ENCODE results near the gene KAZN. TPM values are rescaled to one million over a fixed set of nuclear protein-coding genes. Genes with fewer than 3 reads are reported as not detected.

Gene KAZN
- polyA plus RNA-seq, 4 donors: 3.0 to 39.5 (median 4.4) TPM

DNA sequence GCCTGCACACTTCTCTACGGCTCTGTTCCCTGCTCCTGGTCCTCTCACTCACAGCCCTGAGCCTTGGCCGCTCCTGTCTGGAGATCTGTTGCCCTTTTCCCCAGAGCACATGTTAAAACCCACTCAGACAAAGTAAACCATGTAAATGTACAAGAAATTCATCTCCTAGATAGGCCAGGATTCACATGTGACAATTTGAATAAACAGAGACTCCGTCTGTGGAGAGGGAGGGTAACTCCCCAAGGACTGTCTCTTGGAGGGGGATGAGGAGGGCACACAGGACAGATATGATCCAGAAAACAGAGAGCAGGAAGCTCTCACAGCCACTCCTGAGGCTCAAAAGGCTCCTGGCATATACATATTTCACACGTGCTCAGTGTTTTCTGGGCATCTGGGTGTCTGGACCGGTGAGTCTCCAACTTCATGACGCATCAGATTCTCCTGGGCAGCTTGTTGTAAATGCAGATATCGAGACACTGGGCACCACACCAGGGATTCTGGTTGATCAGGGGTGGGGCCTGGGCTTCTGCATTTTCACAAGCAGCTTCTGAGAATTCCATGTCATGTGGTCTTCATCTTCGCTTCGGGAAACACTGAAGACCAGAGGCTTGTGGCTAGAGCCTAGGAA, 6.4 kb upstream of the KAZN start:
- Histone ChIP-seq H3K36me3 (ENCODE audit: control insufficient read depth in 3 of 3, insufficient read depth in 2 of 3, low read depth in 1 of 3, low read length in 3 of 3) (no peaks in the 10 kb centered on the region), H3K9me3 (ENCODE audit: control insufficient read depth in 2 of 2, insufficient read depth in 1 of 2, low read depth in 1 of 2, low read length in 1 of 2) (no peaks in the 10 kb centered on the region), H3K4me3 (ENCODE audit: low read depth in 1 of 3, low read length in 3 of 3) (no peak overlapping the region), H3K27me3 (ENCODE audit: control insufficient read depth in 3 of 3, insufficient read depth in 3 of 3, low read length in 3 of 3) (peaks cover 2 to 5% (median 3%) of the 10 kb centered on the region in 3 donors), H3K27ac (ENCODE audit: low read depth in 1 of 3, low read length in 2 of 3) (no peak overlapping the region), H3K4me1 (ENCODE audit: control insufficient read depth in 3 of 3, insufficient read depth in 2 of 3, low read depth in 1 of 3, low read length in 2 of 3) (no peaks in the 10 kb centered on the region)
- FAIRE-seq (no peak), DNase-seq (no peak)
- WGBS, 3 donors: 72 to 87% (median 78%) methylated on average over 9 of the region's 9 CpGs

DNA sequence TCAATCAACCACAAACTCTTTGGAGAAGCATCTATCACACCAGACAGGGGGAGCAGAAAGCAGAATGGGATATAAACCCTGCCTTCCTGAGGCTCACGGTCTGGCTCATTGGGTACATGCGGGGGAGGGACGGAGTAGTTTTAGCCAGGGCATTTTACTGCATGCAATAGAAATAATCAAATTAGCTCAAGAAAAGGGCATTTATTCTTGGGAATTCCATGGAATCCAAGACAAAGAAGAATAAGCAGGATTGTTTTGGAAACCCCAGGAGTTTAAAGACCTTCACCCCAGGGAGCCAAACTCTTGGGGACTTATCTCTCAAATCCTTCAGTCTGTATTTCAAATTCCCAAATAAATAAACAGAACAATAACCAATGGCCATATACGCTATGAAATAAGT, 5.2 kb upstream of the KAZN start:
- peaks cover 0 to 3% (median 0%) of the 10 kb centered on the region in 3 donors for H3K4me1 ChIP-seq (ENCODE audit: control insufficient read depth in 3 of 3, insufficient read depth in 2 of 3, low read depth in 1 of 3, low read length in 2 of 3)
- FAIRE-seq: no peak
- DNase-seq: no peak
- H3K4me3 ChIP-seq (ENCODE audit: low read depth in 1 of 3, low read length in 3 of 3): no peak overlapping the region
- no peaks in the 10 kb centered on the region for H3K9me3 ChIP-seq (ENCODE audit: control insufficient read depth in 2 of 2, insufficient read depth in 1 of 2, low read depth in 1 of 2, low read length in 1 of 2)
- WGBS, 3 donors: 71 to 89% (median 74%) methylated on average over 4 of the region's 4 CpGs
- no peak overlapping the region for H3K27ac ChIP-seq (ENCODE audit: low read depth in 1 of 3, low read length in 2 of 3)
- peaks cover 2 to 13% (median 9%) of the 10 kb centered on the region in 3 donors for H3K27me3 ChIP-seq (ENCODE audit: control insufficient read depth in 3 of 3, insufficient read depth in 3 of 3, low read length in 3 of 3)
- H3K36me3 ChIP-seq (ENCODE audit: control insufficient read depth in 3 of 3, insufficient read depth in 2 of 3, low read depth in 1 of 3, low read length in 3 of 3): no peaks in the 10 kb centered on the region

DNA sequence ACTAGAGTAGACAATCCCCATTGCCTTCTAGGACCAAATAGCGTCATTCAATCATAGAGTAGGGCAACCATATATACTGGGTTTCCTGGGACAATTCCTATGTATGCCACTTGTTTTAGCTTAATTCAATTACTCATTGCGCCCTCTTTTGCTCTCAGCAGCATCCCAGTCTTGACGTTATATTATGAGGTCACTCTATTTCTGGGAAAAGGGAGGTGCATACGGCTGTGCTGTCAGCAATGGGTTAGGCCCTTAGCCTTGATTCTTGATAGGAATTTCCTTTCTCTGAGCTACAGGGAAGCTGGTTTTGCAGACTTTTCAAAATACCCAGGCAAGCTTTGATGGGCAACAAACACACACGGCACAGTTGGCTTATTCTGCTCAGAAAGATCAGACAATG, 4.4 kb upstream of the KAZN start:
- no peak for FAIRE-seq
- no peaks in the 10 kb centered on the region for H3K36me3 ChIP-seq (ENCODE audit: control insufficient read depth in 3 of 3, insufficient read depth in 2 of 3, low read depth in 1 of 3, low read length in 3 of 3)
- 74 to 82% (median 77%) methylated on average over 5 of the region's 5 CpGs for WGBS, 3 donors
- H3K27ac ChIP-seq (ENCODE audit: low read depth in 1 of 3, low read length in 2 of 3): no peak overlapping the region
- peaks cover 0 to 3% (median 0%) of the 10 kb centered on the region in 3 donors for H3K4me1 ChIP-seq (ENCODE audit: control insufficient read depth in 3 of 3, insufficient read depth in 2 of 3, low read depth in 1 of 3, low read length in 2 of 3)
- H3K9me3 ChIP-seq (ENCODE audit: control insufficient read depth in 2 of 2, insufficient read depth in 1 of 2, low read depth in 1 of 2, low read length in 1 of 2): no peaks in the 10 kb centered on the region
- DNase-seq: no peak
- no peak overlapping the region for H3K4me3 ChIP-seq (ENCODE audit: low read depth in 1 of 3, low read length in 3 of 3)
- peaks cover 6 to 13% (median 10%) of the 10 kb centered on the region in 3 donors for H3K27me3 ChIP-seq (ENCODE audit: control insufficient read depth in 3 of 3, insufficient read depth in 3 of 3, low read length in 3 of 3)

DNA sequence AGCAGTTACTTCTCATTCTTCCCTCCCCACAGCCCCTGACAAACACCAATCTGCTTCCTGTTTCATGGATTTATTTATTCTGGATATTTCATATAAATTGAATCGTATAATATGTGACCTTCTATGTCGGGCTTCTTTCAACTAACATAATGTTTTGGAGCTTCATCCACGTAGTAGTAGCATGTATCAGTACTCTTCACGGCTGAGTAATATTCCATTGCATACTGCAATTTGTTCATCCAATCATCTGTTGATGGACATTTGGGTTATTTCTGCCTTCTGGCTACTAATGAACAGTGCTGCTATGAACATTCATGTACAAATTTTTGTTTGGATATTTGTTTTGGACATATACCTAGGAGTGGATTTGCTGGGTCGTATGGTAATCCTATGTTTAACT, 1.9 kb upstream of the KAZN start:
- Histone ChIP-seq H3K27ac (ENCODE audit: low read depth in 1 of 3, low read length in 2 of 3) (no peak overlapping the region), H3K9me3 (ENCODE audit: control insufficient read depth in 2 of 2, insufficient read depth in 1 of 2, low read depth in 1 of 2, low read length in 1 of 2) (no peaks in the 10 kb centered on the region), H3K4me1 (ENCODE audit: control insufficient read depth in 3 of 3, insufficient read depth in 2 of 3, low read depth in 1 of 3, low read length in 2 of 3) (peaks cover 0 to 3% (median 0%) of the 10 kb centered on the region in 3 donors), H3K36me3 (ENCODE audit: control insufficient read depth in 3 of 3, insufficient read depth in 2 of 3, low read depth in 1 of 3, low read length in 3 of 3) (no peaks in the 10 kb centered on the region), H3K27me3 (ENCODE audit: control insufficient read depth in 3 of 3, insufficient read depth in 3 of 3, low read length in 3 of 3) (peaks cover 5 to 30% (median 21%) of the 10 kb centered on the region in 3 donors), H3K4me3 (ENCODE audit: low read depth in 1 of 3, low read length in 3 of 3) (no peak overlapping the region)
- 81 to 89% (median 86%) methylated on average over 5 of the region's 5 CpGs for WGBS, 3 donors
- no peak for DNase-seq
- no peak for FAIRE-seq

DNA sequence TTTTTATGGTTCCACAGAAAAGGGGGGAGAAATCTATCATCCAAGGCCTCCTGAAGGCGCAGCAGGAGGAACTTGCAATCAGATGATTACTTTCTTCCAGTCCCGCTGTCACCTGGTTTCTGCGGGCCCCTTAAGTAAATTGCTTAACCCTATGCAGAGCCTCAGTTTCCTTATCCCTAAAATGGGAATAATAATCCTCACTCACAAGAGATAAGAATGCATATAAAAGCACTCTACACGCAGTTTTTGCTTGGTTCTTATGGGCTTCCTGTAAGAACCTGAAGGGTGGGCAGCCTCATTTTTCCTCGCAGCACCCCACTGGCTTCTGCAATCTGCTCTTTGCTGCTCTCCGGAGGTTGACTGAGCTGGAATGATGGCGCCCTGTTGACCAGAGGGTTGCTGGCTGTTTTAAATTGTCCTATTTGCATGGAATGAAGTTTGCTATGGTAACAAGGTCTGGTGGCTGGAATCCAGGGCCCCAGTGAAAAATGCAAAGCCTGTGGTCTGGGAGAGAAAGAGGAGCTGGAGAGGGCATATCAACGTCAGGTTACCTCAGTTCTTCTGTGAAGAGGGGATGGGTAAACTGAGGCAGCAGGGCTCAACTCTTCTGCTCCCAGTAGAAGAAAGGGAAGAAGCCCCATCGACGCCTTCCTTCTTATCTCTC, 1.0 kb upstream of the KAZN start:
- Histone ChIP-seq H3K27ac (ENCODE audit: low read depth in 1 of 3, low read length in 2 of 3) (no peak overlapping the region), H3K9me3 (ENCODE audit: control insufficient read depth in 2 of 2, insufficient read depth in 1 of 2, low read depth in 1 of 2, low read length in 1 of 2) (no peaks in the 10 kb centered on the region), H3K27me3 (ENCODE audit: control insufficient read depth in 3 of 3, insufficient read depth in 3 of 3, low read length in 3 of 3) (peaks cover 4 to 30% (median 21%) of the 10 kb centered on the region in 3 donors), H3K36me3 (ENCODE audit: control insufficient read depth in 3 of 3, insufficient read depth in 2 of 3, low read depth in 1 of 3, low read length in 3 of 3) (no peaks in the 10 kb centered on the region), H3K4me1 (ENCODE audit: control insufficient read depth in 3 of 3, insufficient read depth in 2 of 3, low read depth in 1 of 3, low read length in 2 of 3) (peaks cover 0 to 3% (median 0%) of the 10 kb centered on the region in 3 donors), H3K4me3 (ENCODE audit: low read depth in 1 of 3, low read length in 3 of 3) (peak overlapping the region in 1 of 3 donors; percentile 59)
- WGBS, 3 donors: 52 to 59% (median 55%) methylated on average over 10 of the region's 10 CpGs
- no peak for FAIRE-seq
- peak in 1 of 2 donors; percentile 16 for DNase-seq

DNA sequence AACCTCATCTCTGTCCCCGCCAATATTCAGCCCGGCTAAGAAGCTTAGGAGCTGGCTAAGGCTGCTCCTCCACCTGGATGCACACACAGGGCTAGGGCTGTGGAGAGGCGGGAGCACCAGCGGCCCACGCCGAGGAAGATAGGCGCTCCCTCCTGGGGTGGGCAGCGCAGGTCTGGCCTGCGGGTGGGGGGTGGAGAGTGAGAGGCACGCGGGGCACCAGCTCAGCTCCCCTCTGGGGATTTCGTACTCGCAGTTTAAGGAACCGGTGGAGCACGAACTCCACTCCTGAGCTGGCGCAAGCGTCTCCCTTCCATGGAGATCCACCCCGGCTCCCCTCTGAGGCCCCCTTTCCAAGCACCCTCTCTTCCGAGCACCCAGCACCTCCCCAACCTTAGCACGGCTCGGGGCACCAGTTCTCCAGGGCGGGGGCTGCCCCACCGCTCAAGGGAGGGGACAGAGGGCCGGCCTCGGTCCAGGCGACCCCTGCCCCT, 433 bp upstream of the KAZN start:
- peaks cover 0 to 3% (median 0%) of the 10 kb centered on the region in 3 donors for H3K4me1 ChIP-seq (ENCODE audit: control insufficient read depth in 3 of 3, insufficient read depth in 2 of 3, low read depth in 1 of 3, low read length in 2 of 3)
- no peaks in the 10 kb centered on the region for H3K36me3 ChIP-seq (ENCODE audit: control insufficient read depth in 3 of 3, insufficient read depth in 2 of 3, low read depth in 1 of 3, low read length in 3 of 3)
- no peaks in the 10 kb centered on the region for H3K9me3 ChIP-seq (ENCODE audit: control insufficient read depth in 2 of 2, insufficient read depth in 1 of 2, low read depth in 1 of 2, low read length in 1 of 2)
- H3K27ac ChIP-seq (ENCODE audit: low read depth in 1 of 3, low read length in 2 of 3): no peak overlapping the region
- peaks cover 4 to 30% (median 19%) of the 10 kb centered on the region in 3 donors for H3K27me3 ChIP-seq (ENCODE audit: control insufficient read depth in 3 of 3, insufficient read depth in 3 of 3, low read length in 3 of 3)
- H3K4me3 ChIP-seq (ENCODE audit: low read depth in 1 of 3, low read length in 3 of 3): peak overlapping the region; percentile 17 to 59 (median 21)
- peak in 1 of 2 donors; percentile 16 for DNase-seq
- 3 to 5% (median 4%) methylated on average over 20 to 26 of the region's 26 CpGs for WGBS, 3 donors
- FAIRE-seq: no peak

DNA sequence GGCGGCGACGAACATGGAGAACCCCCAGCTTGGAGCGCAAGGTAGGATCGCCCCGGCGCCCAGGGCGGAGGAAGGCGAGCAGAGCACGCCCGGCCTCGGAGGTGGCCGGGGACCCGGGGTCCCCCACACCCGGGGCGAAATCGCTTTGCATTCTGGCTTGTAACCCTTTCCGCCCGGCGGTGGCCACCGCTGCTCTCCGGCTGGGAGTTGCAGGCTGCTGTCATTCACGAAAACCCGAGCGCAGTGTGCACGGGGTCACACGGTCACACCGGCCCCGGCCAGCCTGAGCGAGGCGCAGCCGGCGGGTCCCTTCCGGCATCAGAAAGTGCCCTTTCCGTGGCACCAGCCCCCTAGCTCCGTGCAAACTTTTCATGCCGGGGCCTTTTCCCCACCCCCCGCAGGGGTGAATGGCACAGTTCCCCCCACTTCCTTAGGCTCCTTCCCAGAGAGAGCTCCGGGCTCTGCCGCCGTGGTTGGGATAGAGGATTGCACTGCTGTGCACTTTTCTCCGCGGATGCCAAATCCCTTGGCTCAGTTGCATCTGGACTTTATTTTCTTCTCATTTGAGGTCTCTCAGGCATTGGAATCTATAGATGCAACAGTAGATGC, 802 bp downstream of the KAZN start:
- Histone ChIP-seq H3K27ac (ENCODE audit: low read depth in 1 of 3, low read length in 2 of 3) (no peak overlapping the region), H3K4me1 (ENCODE audit: control insufficient read depth in 3 of 3, insufficient read depth in 2 of 3, low read depth in 1 of 3, low read length in 2 of 3) (peaks cover 0 to 3% (median 0%) of the 10 kb centered on the region in 3 donors), H3K27me3 (ENCODE audit: control insufficient read depth in 3 of 3, insufficient read depth in 3 of 3, low read length in 3 of 3) (peaks cover 4 to 30% (median 19%) of the 10 kb centered on the region in 3 donors), H3K36me3 (ENCODE audit: control insufficient read depth in 3 of 3, insufficient read depth in 2 of 3, low read depth in 1 of 3, low read length in 3 of 3) (no peaks in the 10 kb centered on the region), H3K9me3 (ENCODE audit: control insufficient read depth in 2 of 2, insufficient read depth in 1 of 2, low read depth in 1 of 2, low read length in 1 of 2) (no peaks in the 10 kb centered on the region), H3K4me3 (ENCODE audit: low read depth in 1 of 3, low read length in 3 of 3) (peak overlapping the region; percentile 3 to 59 (median 21))
- no peak for FAIRE-seq
- peak in 1 of 2 donors; percentile 29 for DNase-seq
- WGBS, 3 donors: 1 to 4% (median 4%) methylated on average over 31 to 43 of the region's 43 CpGs

DNA sequence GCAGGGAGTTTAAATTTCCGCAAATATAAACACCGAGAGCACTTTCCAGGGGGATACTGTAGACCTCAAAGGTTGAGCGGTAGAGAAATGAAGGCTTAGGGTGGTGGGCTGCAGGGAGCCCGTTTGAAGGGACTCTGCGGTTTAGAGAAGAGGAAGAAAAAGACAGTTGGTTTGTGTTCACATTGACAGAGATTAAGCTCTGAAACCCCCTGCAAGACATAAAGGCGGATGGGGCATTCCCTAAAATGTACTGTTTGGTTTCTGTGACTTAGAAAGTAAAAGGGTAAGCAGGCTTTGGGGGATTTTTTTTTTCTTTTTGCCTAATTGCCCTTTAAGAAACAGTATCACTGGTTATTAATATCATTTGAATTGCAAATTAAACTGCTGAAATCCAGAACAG, 1.3 kb downstream of the KAZN start:
- 32 to 71% (median 61%) methylated on average over 6 of the region's 6 CpGs for WGBS, 3 donors
- Histone ChIP-seq H3K27me3 (ENCODE audit: control insufficient read depth in 3 of 3, insufficient read depth in 3 of 3, low read length in 3 of 3) (peaks cover 4 to 30% (median 19%) of the 10 kb centered on the region in 3 donors), H3K4me3 (ENCODE audit: low read depth in 1 of 3, low read length in 3 of 3) (peak overlapping the region in 1 of 3 donors; percentile 59), H3K4me1 (ENCODE audit: control insufficient read depth in 3 of 3, insufficient read depth in 2 of 3, low read depth in 1 of 3, low read length in 2 of 3) (peaks cover 0 to 3% (median 0%) of the 10 kb centered on the region in 3 donors), H3K36me3 (ENCODE audit: control insufficient read depth in 3 of 3, insufficient read depth in 2 of 3, low read depth in 1 of 3, low read length in 3 of 3) (no peaks in the 10 kb centered on the region), H3K27ac (ENCODE audit: low read depth in 1 of 3, low read length in 2 of 3) (no peak overlapping the region), H3K9me3 (ENCODE audit: control insufficient read depth in 2 of 2, insufficient read depth in 1 of 2, low read depth in 1 of 2, low read length in 1 of 2) (no peaks in the 10 kb centered on the region)
- DNase-seq (no peak), FAIRE-seq (no peak)

Data from small intestine (tissue), 7 donors.